KMS-11 (cell line): ENCODE results near the gene MCTP1.

Source experiments
- H2AFZ ChIP-seq: fragments of 200-600 bp; sonication (generic); 2 replicates; pipeline ENCODE4 v1.6.1; 2016; ENCODE audit warnings: antibody characterized with exemption, mixed run types, low read depth
- H3K27ac ChIP-seq: fragments of 200-600 bp; sonication (generic); 2 replicates; pipeline ENCODE4 v1.6.1; 2016; ENCODE audit warnings: mild to moderate bottlenecking, mixed run types
- H3K27me3 ChIP-seq: fragments of 200-600 bp; sonication (generic); 2 replicates; pipeline ENCODE4 v1.6.1; 2017; ENCODE audit warnings: mild to moderate bottlenecking, low read depth, mixed run types, moderate library complexity; ENCODE audit not compliant: insufficient read depth
- H3K36me3 ChIP-seq: fragments of 200-600 bp; sonication (generic); 2 replicates; pipeline ENCODE4 v1.6.1; 2017; ENCODE audit warnings: mild to moderate bottlenecking, mixed run types; ENCODE audit not compliant: insufficient read depth
- H3K4me1 ChIP-seq: fragments of 200-600 bp; sonication (generic); 2 replicates; pipeline ENCODE4 v1.6.1; 2016; ENCODE audit warnings: mild to moderate bottlenecking, low read depth, mixed run types; ENCODE audit not compliant: poor library complexity, severe bottlenecking
- H3K4me2 ChIP-seq: fragments of 200-600 bp; sonication (generic); 2 replicates; pipeline ENCODE4 v1.7.0; 2016; ENCODE audit warnings: mild to moderate bottlenecking, mixed run types
- H3K4me3 ChIP-seq: fragments of 200-600 bp; sonication (generic); IDR thresholded peaks from 2 replicates; pipeline ENCODE4 v1.6.1; 2017; ENCODE audit warnings: low read depth, low read length, mixed read lengths; ENCODE audit not compliant: insufficient read depth
- H3K79me2 ChIP-seq: fragments of 200-600 bp; sonication (generic); 2 replicates; pipeline ENCODE4 v1.6.1; 2016; ENCODE audit warnings: low read depth, mixed run types; ENCODE audit not compliant: insufficient read depth
- H3K9ac ChIP-seq: fragments of 200-600 bp; sonication (generic); 2 replicates; pipeline ENCODE4 v1.6.1; 2016; ENCODE audit warnings: mild to moderate bottlenecking, mixed run types
- H4K20me1 ChIP-seq: fragments of 200-600 bp; sonication (generic); 2 replicates; pipeline ENCODE4 v1.6.1; 2016; ENCODE audit warnings: mild to moderate bottlenecking, mixed run types; ENCODE audit not compliant: insufficient read depth
- TF ChIP-seq, protein P1 (sequence below): fragments of 200-600 bp; sonication (generic); conservative IDR thresholded peaks from 2 replicates; pipeline ENCODE4 v1.6.1; 2017; ENCODE audit warnings: low read depth, mild to moderate bottlenecking, antibody characterized with exemption, low read length, moderate library complexity, mixed read lengths

Gene MCTP1

DNA sequence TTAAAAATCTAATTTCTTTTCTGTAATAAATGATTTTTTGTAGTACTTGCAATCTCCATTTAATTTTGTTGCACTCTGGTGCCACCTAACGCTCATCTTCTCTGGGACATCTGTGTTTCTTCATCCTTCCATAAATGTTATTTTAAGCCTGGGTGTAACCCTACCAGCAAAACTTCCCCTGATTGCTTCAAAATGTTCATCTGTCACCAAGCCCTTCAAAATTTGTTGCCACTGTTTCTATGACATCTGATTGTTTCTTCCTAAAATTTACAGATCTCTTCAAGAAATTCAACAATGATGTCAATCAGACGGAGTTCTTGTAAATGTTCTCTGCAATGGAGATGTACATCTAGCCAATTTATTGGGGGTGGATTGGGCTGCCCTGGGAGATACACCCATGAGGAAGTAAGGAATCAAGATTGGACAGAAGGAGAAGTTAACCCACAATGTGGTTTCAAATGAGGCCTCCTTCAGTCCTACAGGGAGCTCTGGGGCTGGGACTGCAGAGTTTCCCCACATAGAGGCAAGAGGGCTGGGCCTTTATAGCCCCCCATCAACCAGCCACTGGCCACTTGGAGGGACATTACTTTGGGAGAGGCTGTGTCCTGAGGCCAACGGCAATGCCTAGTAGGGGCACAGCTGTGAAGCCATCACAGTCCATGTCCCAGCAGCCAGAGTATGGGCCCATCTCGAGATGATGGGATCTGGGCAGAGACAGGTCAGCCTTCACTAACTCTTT, 23.3 kb downstream of the MCTP1 start:
- TF ChIP-seq, protein P1, sequence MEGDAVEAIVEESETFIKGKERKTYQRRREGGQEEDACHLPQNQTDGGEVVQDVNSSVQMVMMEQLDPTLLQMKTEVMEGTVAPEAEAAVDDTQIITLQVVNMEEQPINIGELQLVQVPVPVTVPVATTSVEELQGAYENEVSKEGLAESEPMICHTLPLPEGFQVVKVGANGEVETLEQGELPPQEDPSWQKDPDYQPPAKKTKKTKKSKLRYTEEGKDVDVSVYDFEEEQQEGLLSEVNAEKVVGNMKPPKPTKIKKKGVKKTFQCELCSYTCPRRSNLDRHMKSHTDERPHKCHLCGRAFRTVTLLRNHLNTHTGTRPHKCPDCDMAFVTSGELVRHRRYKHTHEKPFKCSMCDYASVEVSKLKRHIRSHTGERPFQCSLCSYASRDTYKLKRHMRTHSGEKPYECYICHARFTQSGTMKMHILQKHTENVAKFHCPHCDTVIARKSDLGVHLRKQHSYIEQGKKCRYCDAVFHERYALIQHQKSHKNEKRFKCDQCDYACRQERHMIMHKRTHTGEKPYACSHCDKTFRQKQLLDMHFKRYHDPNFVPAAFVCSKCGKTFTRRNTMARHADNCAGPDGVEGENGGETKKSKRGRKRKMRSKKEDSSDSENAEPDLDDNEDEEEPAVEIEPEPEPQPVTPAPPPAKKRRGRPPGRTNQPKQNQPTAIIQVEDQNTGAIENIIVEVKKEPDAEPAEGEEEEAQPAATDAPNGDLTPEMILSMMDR: peak; percentile 68
- no peaks in the 10 kb centered on the region for H4K20me1 ChIP-seq
- no peak overlapping the region for H3K4me3 ChIP-seq
- H3K4me2 ChIP-seq: no peak overlapping the region
- H3K9ac ChIP-seq: no peak overlapping the region
- no peaks in the 10 kb centered on the region for H3K36me3 ChIP-seq
- H3K27me3 ChIP-seq: no peaks in the 10 kb centered on the region
- no peak overlapping the region for H3K27ac ChIP-seq
- no peaks in the 10 kb centered on the region for H3K79me2 ChIP-seq
- H2AFZ ChIP-seq: no peak overlapping the region
- H3K4me1 ChIP-seq: no peaks in the 10 kb centered on the region

DNA sequence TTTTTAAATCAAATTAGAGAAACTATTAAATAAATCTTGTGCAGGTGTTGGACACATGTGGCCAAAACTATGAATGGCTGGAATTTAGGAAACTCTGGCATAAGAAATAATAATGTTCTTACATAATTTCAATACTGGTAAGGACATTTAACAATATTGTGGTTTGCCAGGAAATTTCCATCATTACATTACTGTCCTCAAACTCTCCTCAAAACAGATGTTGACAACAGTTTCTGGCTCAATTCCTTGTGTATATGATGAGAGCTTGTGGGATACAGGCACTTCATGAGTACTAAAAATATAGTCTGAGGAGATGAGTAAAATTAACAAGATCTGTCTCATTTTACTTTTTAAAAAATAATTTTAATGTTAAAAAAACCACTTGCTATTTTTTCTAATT, 27.9 kb downstream of the MCTP1 start:
- Histone ChIP-seq H3K9ac (no peak overlapping the region), H4K20me1 (no peaks in the 10 kb centered on the region), H3K4me1 (no peaks in the 10 kb centered on the region), H3K4me2 (no peak overlapping the region), H3K27me3 (no peaks in the 10 kb centered on the region), H2AFZ (no peak overlapping the region), H3K27ac (no peak overlapping the region), H3K79me2 (no peaks in the 10 kb centered on the region), H3K4me3 (no peak overlapping the region), H3K36me3 (no peaks in the 10 kb centered on the region)
- TF ChIP-seq, protein P1: no peak

DNA sequence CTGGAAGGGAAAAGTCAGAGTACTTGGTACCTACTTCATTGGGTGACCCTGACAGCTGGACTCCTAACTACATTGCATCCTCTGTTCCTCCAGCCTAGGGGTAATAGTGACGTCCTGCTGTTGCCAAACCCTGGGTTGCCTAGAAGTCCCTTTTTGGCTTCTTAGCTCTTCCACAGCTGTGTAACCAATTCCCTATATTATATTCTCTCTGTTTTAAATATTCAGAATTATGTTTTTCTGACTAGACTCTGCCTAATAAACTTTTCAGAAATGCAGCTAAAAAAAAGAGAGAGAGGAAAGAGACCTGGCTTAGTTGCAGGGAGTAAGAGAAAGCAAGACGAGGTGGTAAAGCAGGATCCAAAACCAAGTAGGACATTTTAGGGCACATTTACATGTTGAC, 28.4 kb downstream of the MCTP1 start:
- no peaks in the 10 kb centered on the region for H4K20me1 ChIP-seq

DNA sequence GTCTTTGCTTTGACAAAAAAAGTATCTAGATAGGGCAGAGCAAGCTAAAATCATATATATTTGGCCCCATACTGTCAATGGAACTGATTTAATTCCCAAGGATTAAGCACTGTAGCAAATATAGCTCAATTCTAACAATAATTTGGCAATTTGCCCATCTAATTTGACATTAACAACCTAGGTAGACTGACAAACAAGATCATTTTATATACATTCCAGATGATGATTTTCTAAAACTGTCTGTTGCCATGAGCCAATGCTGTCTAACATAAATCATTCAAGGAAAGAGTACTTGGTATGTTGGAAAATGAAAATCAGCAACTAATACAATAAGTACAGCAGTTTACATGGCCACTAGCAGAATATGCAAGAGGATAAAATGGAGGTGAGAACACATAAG, 32.1 kb downstream of the MCTP1 start:
- no peak overlapping the region for H3K4me3 ChIP-seq
- no peak overlapping the region for H3K27ac ChIP-seq
- no peak overlapping the region for H3K9ac ChIP-seq
- TF ChIP-seq, protein P1: no peak
- H3K36me3 ChIP-seq: no peaks in the 10 kb centered on the region
- H3K79me2 ChIP-seq: no peaks in the 10 kb centered on the region
- H3K4me2 ChIP-seq: no peak overlapping the region
- no peaks in the 10 kb centered on the region for H3K27me3 ChIP-seq
- no peak overlapping the region for H2AFZ ChIP-seq
- H3K4me1 ChIP-seq: no peaks in the 10 kb centered on the region
- no peaks in the 10 kb centered on the region for H4K20me1 ChIP-seq

More for the DNA sequence above, 28.4 kb downstream of the MCTP1 start:
- Histone ChIP-seq H3K4me2 (no peak overlapping the region), H3K27me3 (no peaks in the 10 kb centered on the region), H3K79me2 (no peaks in the 10 kb centered on the region), H3K36me3 (no peaks in the 10 kb centered on the region), H3K4me3 (no peak overlapping the region), H3K4me1 (no peaks in the 10 kb centered on the region), H2AFZ (no peak overlapping the region), H3K27ac (no peak overlapping the region), H3K9ac (no peak overlapping the region)
- TF ChIP-seq, protein P1: no peak
